ENCODE data around the gene THPO. TPM values are rescaled to one million over a fixed set of nuclear protein-coding genes. Genes with fewer than 3 reads are reported as not detected.
"Not testable (repeated sequence)": the region's sequence is repeated elsewhere in the genome, so short reads cannot be mapped to it uniquely, and the experiment has no call there.

Gene THPO
- total RNA-seq, 1 donor from 2014 or later = 0.24 TPM

DNA sequence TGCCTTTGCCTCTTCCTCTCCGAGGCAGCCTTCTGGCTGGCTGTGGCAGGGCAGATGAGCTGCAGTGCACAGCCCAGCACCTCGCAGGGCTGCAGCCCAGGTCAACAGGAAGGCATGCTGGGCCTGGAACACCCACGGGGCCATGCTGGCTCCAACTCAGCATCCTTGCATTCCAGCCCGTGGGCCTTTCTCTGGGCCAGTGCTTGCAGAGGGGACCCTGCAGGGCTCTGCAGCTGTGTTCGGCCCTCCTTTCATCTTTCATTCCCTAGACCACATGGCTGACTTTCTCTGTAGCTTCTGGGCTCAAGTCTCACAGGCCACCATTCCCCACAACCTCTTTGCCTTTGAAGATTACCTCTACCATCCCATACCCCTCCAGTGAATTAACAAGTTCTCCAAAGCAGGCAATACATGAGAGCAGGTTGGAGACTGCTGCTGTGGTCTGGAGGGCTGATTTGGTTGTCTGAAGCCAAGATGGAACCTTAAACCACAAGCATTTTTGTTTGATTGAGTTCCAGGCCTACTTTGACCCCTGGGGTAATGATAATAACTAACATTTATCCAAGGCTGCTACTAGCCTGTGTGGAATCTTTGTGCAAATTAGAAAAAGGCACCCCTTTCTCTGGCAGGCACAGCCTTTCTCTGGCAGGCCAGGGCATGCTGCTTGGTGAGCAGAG lies 34.7 kb downstream of the THPO start:
- DNase-seq (no peak), ATAC-seq (no peak)
- Histone ChIP-seq H3K27me3 (ENCODE audit: low read depth) (no peaks in the 10 kb centered on the region), H3K36me3 (peaks cover 33% of the 10 kb centered on the region), H3K4me1 (peaks cover 17% of the 10 kb centered on the region), H3K4me3 (no peak overlapping the region), H3K9me3 (no peaks in the 10 kb centered on the region), H3K27ac (no peak overlapping the region)
- intact Hi-C loops (cut with DNase I) = no loop called here
- TF ChIP-seq CTCF (IDR thresholded peaks at IDR 0.05) = no peak

- ATAC-seq = peak; percentile 78 to 86
- peak; percentile 84 for DNase-seq
Observed at GRCh38 chr3:184341925-184342324, 36.1 kb downstream of the THPO start.

DNA sequence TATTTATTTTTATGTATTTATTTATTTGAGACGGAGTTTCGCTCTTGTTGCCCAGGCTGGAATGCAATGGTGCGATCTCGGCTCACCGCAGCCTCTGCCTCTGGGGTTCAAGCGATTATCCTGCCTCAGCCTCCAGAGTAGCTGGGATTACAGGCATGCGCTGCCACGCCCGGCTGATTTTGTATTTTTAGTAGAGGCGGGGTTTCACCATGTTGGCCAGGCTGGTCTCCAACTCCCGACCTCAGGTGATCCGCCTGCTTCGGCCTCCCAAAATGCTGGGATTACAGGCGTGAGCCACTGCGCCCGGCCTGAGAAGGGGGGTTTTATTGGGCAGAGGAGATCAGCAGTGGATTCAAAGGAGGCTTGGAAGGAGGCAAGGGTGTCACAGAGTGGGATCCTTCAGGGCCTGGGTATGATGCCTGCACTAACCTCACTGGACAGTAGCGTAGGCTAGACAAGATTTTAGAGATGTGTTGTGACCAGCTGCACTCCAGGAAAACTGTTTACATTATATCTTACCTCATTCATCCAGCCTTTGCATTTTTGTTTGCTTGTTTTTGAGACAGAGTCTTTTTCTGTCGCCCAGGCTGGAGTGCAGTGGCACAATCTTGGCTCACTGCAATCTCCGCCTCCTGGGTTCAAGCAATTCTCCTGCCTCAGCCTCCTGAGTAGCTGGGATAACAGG lies 38.4 kb downstream of the THPO start:
- ATAC-seq; H3K4me3 ChIP-seq; H3K9me3 ChIP-seq; intact Hi-C loops (cut with DNase I); H3K27ac ChIP-seq; DNase-seq; H3K27me3 ChIP-seq (ENCODE audit: low read depth): not testable (repeated sequence)
- H3K36me3 ChIP-seq = peaks cover 37% of the 10 kb centered on the region
- peaks cover 32% of the 10 kb centered on the region for H3K4me1 ChIP-seq

More at GRCh38 chr3:184341925-184342324, 36.1 kb downstream of the THPO start:
- no peak for TF ChIP-seq CTCF (IDR thresholded peaks at IDR 0.05)
- Histone ChIP-seq H3K4me3 (no peak overlapping the region), H3K36me3 (peaks cover 33% of the 10 kb centered on the region), H3K4me1 (peaks cover 31% of the 10 kb centered on the region), H3K9me3 (no peaks in the 10 kb centered on the region), H3K27me3 (ENCODE audit: low read depth) (no peaks in the 10 kb centered on the region), H3K27ac (no peak overlapping the region)
- intact Hi-C loops (cut with DNase I) = no loop called here

- Histone ChIP-seq H3K27ac (peak overlapping the region; percentile 93), H3K36me3 (peaks cover 38% of the 10 kb centered on the region), H3K27me3 (ENCODE audit: low read depth) (no peaks in the 10 kb centered on the region), H3K9me3 (no peaks in the 10 kb centered on the region), H3K4me3 (peak overlapping the region; percentile 14), H3K4me1 (peaks cover 32% of the 10 kb centered on the region)
- intact Hi-C loops (cut with DNase I) = no loop called here
- no peak for DNase-seq
- no peak for ATAC-seq
- no peak for TF ChIP-seq CTCF (IDR thresholded peaks at IDR 0.05)
Observed at GRCh38 chr3:184339001-184339400, 39.0 kb downstream of the THPO start.

DNA sequence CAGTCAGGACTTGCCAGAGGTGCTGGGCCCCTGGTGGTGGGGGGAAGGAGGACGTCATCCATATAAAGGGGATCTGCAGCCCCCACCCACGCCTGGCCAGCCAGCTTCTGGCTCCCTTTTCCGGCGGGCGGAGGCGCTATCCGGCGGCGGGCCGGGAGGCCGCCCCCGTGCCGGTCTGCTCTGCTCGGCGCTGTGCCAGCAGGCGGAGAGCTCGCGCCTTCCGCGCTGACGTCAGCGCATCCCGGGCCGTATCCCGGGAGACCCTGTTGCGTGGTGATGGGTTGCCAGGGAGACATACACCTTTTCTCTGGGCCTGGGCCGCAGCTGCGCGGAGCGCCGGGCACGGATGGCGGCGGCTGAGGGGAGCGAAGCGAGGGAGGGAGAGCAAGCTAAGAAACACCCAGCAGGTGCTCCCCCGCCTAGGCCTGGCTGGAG lies 39.5 kb downstream of the THPO start:
- Histone ChIP-seq H3K4me3 (peak overlapping the region; percentile 14), H3K9me3 (no peaks in the 10 kb centered on the region), H3K4me1 (peaks cover 32% of the 10 kb centered on the region), H3K36me3 (peaks cover 42% of the 10 kb centered on the region), H3K27ac (peak overlapping the region; percentile 93), H3K27me3 (ENCODE audit: low read depth) (no peaks in the 10 kb centered on the region)
- ATAC-seq (no peak), DNase-seq (no peak)
- intact Hi-C loops (cut with DNase I) = no loop called here
- TF ChIP-seq CTCF (IDR thresholded peaks at IDR 0.05) = no peak

DNA sequence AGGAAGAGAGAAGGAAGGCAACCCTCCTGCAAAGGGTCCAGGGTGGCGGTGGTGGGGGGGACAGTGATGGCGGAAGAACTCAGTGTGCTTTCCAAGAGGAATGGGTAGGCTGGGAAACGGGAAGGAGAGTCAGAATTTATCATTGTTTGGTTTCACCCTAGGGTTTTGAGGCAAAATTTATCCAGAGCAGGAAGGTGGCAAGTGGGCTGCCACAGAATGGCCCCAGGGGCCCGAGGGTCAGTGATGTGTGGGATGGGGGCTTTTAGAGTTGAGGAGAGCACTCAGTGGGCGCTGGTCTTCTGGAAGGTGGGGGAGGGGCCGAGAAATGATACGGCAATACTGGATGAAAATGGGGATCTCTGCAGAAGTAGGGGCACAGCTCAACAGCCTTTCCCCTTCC lies 40.0 kb downstream of the THPO start:
- peaks cover 42% of the 10 kb centered on the region for H3K36me3 ChIP-seq
- DNase-seq = no peak
- H3K27ac ChIP-seq = peak overlapping the region; percentile 93
- intact Hi-C loops (cut with DNase I) = no loop called here
- H3K27me3 ChIP-seq (ENCODE audit: low read depth) = no peaks in the 10 kb centered on the region
- H3K4me3 ChIP-seq = peak overlapping the region; percentile 14
- TF ChIP-seq CTCF (IDR thresholded peaks at IDR 0.05) = no peak
- no peak for ATAC-seq
- no peaks in the 10 kb centered on the region for H3K9me3 ChIP-seq
- peaks cover 32% of the 10 kb centered on the region for H3K4me1 ChIP-seq
